ENCODE results near the gene SDC4.
A peak's percentile ranks its signal among the peaks of the same experiment; 100 is the strongest.

Gene SDC4

GRCh38 chr20:45339799-45340198, 8.4 kb downstream of the SDC4 start:
- H3K4me3 ChIP-seq (replicated peaks; ENCODE audit: low read depth, low read length), result no peak overlapping the region

GRCh38 chr20:45339084-45339483, 9.1 kb downstream of the SDC4 start:
- DNase-seq (ENCODE audit: extremely low read depth, low read depth), result no peak
- H3K4me3 ChIP-seq (replicated peaks; ENCODE audit: low read depth, low read length), result no peak overlapping the region
- TF ChIP-seq, protein P1, sequence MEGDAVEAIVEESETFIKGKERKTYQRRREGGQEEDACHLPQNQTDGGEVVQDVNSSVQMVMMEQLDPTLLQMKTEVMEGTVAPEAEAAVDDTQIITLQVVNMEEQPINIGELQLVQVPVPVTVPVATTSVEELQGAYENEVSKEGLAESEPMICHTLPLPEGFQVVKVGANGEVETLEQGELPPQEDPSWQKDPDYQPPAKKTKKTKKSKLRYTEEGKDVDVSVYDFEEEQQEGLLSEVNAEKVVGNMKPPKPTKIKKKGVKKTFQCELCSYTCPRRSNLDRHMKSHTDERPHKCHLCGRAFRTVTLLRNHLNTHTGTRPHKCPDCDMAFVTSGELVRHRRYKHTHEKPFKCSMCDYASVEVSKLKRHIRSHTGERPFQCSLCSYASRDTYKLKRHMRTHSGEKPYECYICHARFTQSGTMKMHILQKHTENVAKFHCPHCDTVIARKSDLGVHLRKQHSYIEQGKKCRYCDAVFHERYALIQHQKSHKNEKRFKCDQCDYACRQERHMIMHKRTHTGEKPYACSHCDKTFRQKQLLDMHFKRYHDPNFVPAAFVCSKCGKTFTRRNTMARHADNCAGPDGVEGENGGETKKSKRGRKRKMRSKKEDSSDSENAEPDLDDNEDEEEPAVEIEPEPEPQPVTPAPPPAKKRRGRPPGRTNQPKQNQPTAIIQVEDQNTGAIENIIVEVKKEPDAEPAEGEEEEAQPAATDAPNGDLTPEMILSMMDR (IDR thresholded peaks at IDR 0.05; ENCODE audit: low read depth, low read length, missing control alignments), result no peak

More at GRCh38 chr20:45339799-45340198, 8.4 kb downstream of the SDC4 start:
- TF ChIP-seq, protein P1 (IDR thresholded peaks at IDR 0.05; ENCODE audit: low read depth, low read length, missing control alignments), result no peak
- no peak for DNase-seq (ENCODE audit: extremely low read depth, low read depth)

- H3K4me3 ChIP-seq (replicated peaks; ENCODE audit: low read depth, low read length), result no peak overlapping the region
- TF ChIP-seq, protein P1 (IDR thresholded peaks at IDR 0.05; ENCODE audit: low read depth, low read length, missing control alignments), result no peak
- DNase-seq (ENCODE audit: extremely low read depth, low read depth), result no peak
Observed at GRCh38 chr20:45338121-45339030, 9.8 kb downstream of the SDC4 start.

- TF ChIP-seq, protein P1 (IDR thresholded peaks at IDR 0.05; ENCODE audit: low read depth, low read length, missing control alignments), result no peak
- no peak overlapping the region for H3K4me3 ChIP-seq (replicated peaks; ENCODE audit: low read depth, low read length)
- DNase-seq (ENCODE audit: extremely low read depth, low read depth), result peak; percentile 66
Observed at GRCh38 chr20:45337367-45338120, 10.7 kb downstream of the SDC4 start.

GRCh38 chr20:45336530-45337366, 11.5 kb downstream of the SDC4 start:
- H3K4me3 ChIP-seq (replicated peaks; ENCODE audit: low read depth, low read length), result no peak overlapping the region
- DNase-seq (ENCODE audit: extremely low read depth, low read depth), result peak; percentile 54
- TF ChIP-seq, protein P1 (IDR thresholded peaks at IDR 0.05; ENCODE audit: low read depth, low read length, missing control alignments), result no peak

DNA sequence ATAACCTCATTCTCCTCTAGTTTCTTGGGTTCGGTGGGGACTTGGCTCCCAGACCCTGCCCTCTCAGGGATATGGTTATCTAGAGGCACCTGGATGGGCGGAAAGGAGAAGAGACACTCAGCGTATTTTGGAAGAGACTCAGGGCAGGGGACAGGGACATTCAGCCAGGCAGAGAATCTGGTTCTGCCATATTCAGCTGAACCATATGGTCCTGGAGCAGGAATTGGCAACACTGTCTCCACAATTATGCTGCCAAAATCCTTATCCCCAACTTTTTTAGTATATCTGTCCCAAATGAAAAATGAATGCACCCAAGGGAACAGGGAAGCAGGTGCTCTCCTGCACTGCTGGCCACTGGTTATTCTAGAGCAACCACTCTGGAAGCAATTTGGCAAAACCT, 17.7 kb downstream of the SDC4 start:
- TF ChIP-seq, protein P1 (IDR thresholded peaks at IDR 0.05; ENCODE audit: low read depth, low read length, missing control alignments), result no peak
- no peak for DNase-seq (ENCODE audit: extremely low read depth, low read depth)
- no peak overlapping the region for H3K4me3 ChIP-seq (replicated peaks; ENCODE audit: low read depth, low read length)

Data from HFF-Myc (cell line).